ENCODE measurements around the gene AHCYL1.
"Not testable (repeated sequence)": the region's sequence is repeated elsewhere in the genome, so short reads cannot be mapped to it uniquely, and the experiment has no call there.

AHCYL1 gene

GRCh38 chr1:109984456-109985246 is at the start of gene AHCYL1:
Gene AHCYL1, plus strand, starts transcription at chr1:109984765. Its CDS starts 288 bp downstream, at chr1:109985053.
- peak; percentile 100 for DNase-seq (ENCODE audit: low spot score)

GRCh38 chr1:109935451-109935900 is 49.1 kb upstream of the AHCYL1 start:
- peak; percentile 92 for DNase-seq (ENCODE audit: low spot score)

DNA sequence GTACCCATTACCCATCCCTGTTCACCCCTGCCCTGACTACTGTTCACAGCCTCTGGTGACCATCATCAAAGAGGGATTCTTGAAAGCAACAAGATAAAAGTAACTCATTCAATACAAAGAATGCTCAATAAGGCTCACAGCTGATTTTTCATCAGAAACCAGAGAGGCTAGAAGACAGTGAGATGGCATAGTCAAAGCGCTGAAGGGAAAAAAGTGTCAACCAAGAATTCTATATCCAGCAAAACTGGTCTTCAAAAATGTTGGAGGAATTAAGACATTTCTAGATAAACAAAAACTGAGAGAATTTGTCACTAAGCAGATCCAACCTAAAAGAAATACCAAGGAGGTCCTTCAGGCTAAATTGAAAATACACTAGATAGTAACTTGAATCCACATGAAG is 46.8 kb upstream of the AHCYL1 start:
- DNase-seq (ENCODE audit: low spot score), result no peak

DNA sequence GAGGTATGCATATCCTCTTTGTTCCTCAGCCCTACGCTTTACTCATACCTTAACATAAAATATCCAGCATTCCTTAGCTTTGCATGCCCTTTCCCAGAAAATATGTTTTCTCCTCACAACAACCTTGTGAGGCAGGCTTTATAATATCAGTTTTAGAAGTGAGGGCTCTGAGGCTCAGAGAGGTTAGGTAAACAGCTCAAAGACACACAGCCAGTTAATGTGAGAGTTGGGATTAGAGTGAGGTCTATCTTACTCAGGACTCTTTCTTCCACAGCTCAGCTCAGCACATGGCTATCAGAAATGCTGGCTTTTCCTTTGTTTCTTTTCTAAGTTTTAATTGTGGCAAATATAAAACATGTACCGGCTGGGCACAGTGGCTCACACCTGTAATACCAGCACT is 46.0 kb upstream of the AHCYL1 start:
- DNase-seq (ENCODE audit: low spot score), result no peak

- DNase-seq (ENCODE audit: low spot score), result no peak
These were observed 42.1 kb upstream of the AHCYL1 start for GRCh38 chr1:109942434-109942833.

DNA sequence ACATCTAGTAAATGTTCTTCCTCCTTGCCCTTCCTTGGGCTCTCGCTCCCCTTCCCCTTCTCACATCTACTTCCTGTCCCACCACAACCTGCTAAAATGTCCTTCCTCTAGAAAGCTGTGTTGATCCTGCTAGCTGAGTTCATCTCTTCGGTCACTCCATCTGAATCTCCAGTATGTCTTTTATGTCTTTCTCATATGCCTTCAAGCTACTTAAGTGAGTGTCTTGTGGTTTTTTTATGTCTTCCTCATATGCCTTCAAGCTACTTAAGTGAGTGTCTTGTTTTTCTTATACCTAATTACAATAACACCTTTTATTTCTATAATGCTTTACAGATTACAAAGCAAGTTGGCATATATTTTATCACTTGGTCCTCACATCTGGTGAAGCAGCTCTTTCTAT is 40.0 kb upstream of the AHCYL1 start:
- no peak for DNase-seq (ENCODE audit: low spot score)

DNA sequence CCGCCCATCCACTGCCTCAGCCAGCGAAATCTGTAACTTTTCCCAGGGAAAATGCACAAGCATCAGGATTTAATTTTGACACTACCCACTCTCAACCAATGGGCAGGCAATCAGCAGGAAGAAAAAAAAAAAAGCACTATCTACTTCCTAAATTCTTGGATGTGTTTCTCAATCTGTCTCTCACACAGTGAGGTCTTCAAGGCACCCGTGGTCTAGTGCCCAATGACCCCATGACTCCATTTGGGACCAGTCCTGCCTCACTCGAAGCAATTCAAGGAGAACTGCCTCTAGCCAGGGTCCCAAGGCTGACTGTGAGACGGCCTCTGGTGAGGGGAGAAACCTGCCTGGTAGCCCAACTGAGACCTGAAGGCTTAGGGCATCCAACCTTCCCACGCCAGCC is 38.1 kb upstream of the AHCYL1 start:
- DNase-seq (ENCODE audit: low spot score), result no peak

DNA sequence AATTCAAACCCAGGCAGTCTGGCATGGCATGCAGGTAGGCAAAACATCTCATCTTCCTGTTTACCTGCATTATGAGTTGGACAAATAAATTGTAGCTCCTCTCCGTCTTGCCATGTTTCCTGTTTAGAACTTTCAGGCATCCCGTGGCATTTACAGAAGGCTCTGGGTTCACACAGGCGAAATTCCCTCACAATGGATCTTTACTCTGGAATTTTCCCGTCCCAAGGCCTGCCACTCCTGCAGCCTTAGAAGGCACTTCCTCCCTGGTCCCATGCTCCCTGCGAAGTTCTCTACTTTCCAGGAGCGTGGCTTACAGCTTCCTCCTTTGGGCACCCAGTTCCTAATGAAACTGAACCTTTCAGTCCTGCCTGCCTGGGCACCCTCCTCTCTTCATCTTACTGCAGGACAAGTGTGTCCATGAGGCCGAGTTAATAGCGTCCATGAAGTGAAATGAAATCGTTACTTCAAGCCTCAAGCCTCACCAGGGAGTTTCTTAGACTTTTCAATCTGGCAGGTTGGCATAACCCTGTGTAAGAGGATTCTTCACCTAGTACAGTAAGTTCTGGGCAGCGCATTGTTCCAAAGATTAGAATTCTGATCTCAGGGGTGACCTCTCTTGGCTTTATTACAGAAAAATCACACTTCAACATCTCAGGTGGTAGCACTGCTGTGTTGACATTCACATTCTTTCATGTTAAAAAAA is 36.8 kb upstream of the AHCYL1 start:
- DNase-seq (ENCODE audit: low spot score), result no peak

DNA sequence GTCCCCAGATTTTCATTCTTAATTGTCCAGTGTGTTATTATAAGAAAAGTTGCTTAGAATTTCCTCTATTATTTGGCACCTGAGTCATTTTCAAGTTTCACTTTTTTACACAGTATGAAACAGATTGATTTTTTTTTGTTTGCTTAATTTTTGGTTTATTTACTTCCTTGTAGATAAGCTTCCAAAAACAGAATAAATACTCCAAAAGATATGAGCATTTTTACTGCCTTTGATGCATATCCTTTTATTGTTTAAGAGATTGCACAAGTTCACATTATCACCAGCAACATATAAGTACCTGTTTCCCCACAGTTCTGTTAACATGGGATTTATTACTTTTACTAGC is 36.3 kb upstream of the AHCYL1 start:
- DNase-seq (ENCODE audit: low spot score), result no peak

DNA sequence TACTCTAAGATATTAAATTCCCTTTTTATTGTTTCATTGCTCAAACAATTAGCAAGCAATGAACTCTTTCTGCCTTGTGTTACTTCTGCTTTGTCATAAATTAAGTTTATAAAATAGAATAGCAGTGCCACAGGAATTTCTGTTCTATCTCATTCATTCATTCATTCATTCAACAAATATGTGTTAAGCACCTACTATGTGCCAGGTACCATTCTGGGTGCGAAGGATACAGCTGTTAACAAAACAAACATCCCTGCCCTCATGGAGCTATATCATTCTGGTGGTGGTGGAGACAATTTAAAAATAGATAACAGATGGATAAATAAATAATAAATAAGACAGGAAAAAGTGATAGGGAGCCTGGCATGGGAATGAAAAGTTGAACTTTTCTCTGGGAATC is 34.5 kb upstream of the AHCYL1 start:
- DNase-seq (ENCODE audit: low spot score), result no peak

DNA sequence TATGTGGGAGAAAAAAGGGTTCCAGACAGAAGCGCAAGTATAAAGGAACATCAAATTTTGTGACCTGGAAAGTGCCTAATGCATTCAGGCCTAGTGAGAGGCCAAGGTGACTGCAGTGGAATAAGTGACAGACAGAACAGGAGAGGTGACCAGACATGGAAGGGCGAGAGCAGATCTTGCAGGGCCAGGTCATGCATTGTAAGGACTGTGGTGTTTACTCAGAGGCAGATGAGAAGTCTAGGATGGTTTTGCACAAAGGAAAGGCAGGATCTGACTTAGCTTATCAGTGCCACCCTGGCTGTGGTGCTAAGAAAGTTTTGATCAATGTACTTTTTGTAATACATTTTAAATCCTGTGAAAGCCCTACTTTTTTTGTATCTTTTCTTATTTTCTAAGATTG is 34.1 kb upstream of the AHCYL1 start:
- DNase-seq (ENCODE audit: low spot score), result no peak

DNA sequence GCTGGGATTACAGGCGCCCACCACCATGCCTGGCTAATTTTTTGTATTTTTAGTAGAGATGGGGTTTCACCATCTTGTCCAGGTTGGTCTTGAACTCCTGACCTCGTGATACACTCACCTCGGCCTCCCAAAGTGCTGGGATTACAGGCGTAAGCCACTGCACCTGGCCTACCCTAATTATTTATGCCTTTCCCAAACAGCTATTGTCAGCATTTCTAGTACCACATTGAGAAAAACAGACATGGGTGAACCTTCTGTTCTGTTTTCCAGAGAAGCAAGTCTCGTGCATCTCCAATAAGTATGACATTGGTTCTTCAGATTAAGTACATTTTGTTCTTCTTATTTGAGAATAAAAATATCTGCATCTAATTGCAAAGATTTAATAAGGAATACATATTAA is 33.1 kb upstream of the AHCYL1 start:
- DNase-seq (ENCODE audit: low spot score), result not testable (repeated sequence)

GRCh38 chr1:109954041-109954512 is 30.5 kb upstream of the AHCYL1 start:
- DNase-seq (ENCODE audit: low spot score), result no peak

- no peak for DNase-seq (ENCODE audit: low spot score)
These were observed 25.0 kb upstream of the AHCYL1 start for GRCh38 chr1:109959632-109959973.

- DNase-seq (ENCODE audit: low spot score), result peak; percentile 43
These were observed 24.4 kb upstream of the AHCYL1 start for GRCh38 chr1:109959974-109960744.

- DNase-seq (ENCODE audit: low spot score), result no peak
These were observed 23.8 kb upstream of the AHCYL1 start for GRCh38 chr1:109960745-109961094.

DNA sequence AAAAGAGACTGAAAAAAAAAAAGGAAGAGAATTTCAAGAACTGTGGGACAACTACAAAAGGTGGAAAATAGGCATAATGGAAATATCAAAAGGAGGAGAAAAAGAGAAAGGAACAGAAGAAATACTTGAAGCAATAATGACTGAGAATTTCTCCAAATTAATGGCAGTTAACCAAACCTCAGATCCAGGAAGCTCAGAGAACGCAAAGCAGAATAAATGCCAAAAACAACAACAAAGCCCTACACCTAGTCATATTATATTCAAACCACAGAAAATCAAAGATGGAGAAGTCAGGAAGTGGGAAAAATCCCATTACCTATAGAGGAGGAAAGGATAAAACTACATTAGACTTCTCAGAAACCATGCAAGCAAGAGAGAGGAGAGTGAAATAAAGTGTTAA is 20.7 kb upstream of the AHCYL1 start:
- no peak for DNase-seq (ENCODE audit: low spot score)

DNA sequence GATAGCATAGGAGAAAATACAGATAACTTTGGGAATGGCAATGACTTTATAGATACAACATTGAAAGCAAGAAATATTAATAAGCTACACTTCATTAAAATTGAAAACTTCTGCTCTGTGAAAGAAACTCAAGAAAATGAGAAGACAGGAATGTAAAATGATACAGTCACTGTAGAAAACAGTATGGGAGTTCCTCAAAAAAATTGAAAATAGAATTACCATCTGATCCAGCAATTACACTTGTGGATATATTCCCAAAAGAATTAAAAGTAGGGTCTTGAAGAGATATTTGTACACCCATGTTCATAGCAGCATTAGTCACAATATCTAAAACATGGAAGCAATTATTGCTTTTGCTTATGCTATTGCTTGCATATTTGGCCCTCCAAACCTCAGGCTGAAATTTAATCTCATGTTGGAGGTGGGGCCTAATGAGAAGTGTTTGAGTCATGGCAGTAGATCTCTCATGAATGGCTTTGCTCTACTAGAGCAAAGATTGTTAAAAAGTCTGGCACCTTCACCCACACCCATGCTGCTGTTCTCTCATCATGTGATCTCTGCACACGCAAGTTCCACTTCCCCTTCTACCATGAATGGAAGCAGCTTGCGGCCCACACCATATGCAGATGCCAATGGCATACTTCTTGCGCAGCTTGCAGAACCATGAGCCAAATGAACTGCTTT is 15.3 kb upstream of the AHCYL1 start:
- DNase-seq (ENCODE audit: low spot score), result no peak

DNA sequence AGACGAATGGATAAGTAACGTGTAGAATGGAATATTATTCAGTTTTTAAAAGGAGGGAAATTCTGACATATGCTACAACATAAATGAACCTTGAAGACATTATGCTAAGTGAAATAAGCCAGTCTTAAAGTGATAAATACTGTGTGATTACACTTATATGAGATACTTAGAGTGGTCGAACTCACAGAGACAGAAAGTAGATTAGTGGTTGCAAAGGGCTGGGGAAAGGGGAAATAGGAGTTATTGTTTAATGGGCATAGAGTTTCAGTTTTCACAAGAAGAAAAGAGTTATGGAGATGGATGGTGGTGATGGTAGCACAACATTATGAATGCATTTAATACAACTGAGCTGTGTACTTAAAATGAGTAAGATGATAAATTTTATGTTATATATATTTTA is 14.7 kb upstream of the AHCYL1 start:
- DNase-seq (ENCODE audit: low spot score), result no peak

GRCh38 chr1:109971559-109971958 is 13.0 kb upstream of the AHCYL1 start:
- no peak for DNase-seq (ENCODE audit: low spot score)

- DNase-seq (ENCODE audit: low spot score), result no peak
These were observed 10.4 kb upstream of the AHCYL1 start for GRCh38 chr1:109974191-109974590.

GRCh38 chr1:109975718-109976117 is 8.8 kb upstream of the AHCYL1 start:
- no peak for DNase-seq (ENCODE audit: low spot score)

Measured in cerebellar cortex (tissue), 1 donor.